GM12878 (cell line): ENCODE results near the gene GARIN5B.

Source experiments
- ATF2 ChIP-seq: IDR thresholded peaks from 2 replicates; pipeline ENCODE4 v1.6.1; 2012; ENCODE audit warnings: low read length, inconsistent platforms
- BCL3 ChIP-seq: IDR thresholded peaks from 2 replicates; pipeline ENCODE4 v1.6.1; 2011; ENCODE audit warnings: borderline replicate concordance, low read depth, mild to moderate bottlenecking, moderate library complexity, low read length; ENCODE audit not compliant: insufficient read depth, poor library complexity, severe bottlenecking
- CHD2 ChIP-seq: IDR thresholded peaks from 2 replicates; pipeline ENCODE4 v1.6.1; 2011; ENCODE audit warnings: low read depth, low read length, improper control_type of control experiment, borderline replicate concordance
- CTCF ChIP-seq, 3 experiments: IDR thresholded peaks in 2 of 3; conservative IDR thresholded peaks in 1 of 3; 2 replicates each; pipeline ENCODE4 v1.5.1; 2011; ENCODE audit warnings: low read depth in 3 of 3, low read length in 3 of 3, mild to moderate bottlenecking in 3 of 3, control low read depth in 2 of 3, moderate library complexity in 2 of 3, inconsistent platforms in 1 of 3, mixed read lengths in 1 of 3; ENCODE audit not compliant: control insufficient read depth in 2 of 3, insufficient read depth in 1 of 3; ENCODE audit errors: extremely low read depth in 1 of 3
- MYC ChIP-seq: IDR thresholded peaks from 2 replicates; pipeline ENCODE4 v1.6.1; 2011; ENCODE audit warnings: mild to moderate bottlenecking, low read length, moderate library complexity, inconsistent platforms; ENCODE audit not compliant: insufficient read depth, insufficient replicate concordance, insufficient read length, severe bottlenecking
- NFIC ChIP-seq: IDR thresholded peaks from 2 replicates; pipeline ENCODE4 v1.6.1; 2012; ENCODE audit warnings: low read depth, mild to moderate bottlenecking, inconsistent platforms, low read length, moderate library complexity
- NFYB ChIP-seq: IDR thresholded peaks from 2 replicates; pipeline ENCODE4 v1.6.1; 2011; ENCODE audit warnings: low read depth, mild to moderate bottlenecking, low read length, improper control_type of control experiment, moderate library complexity; ENCODE audit not compliant: insufficient read depth
- POLR2AphosphoS5 ChIP-seq: IDR thresholded peaks from 2 replicates; pipeline ENCODE4 v1.6.1; 2011; ENCODE audit warnings: mild to moderate bottlenecking, low read length, inconsistent platforms
- RAD21 ChIP-seq: IDR thresholded peaks from 2 replicates; pipeline ENCODE4 v1.6.1; 2011; ENCODE audit warnings: mild to moderate bottlenecking, low read depth, low read length, moderate library complexity; ENCODE audit not compliant: insufficient read depth

- no peak for TF ChIP-seq CTCF (IDR thresholded peaks at IDR 0.05 in 2 of 3, conservative IDR thresholded peaks at IDR 0.05 in 1 of 3; ENCODE audit: control insufficient read depth in 2 of 3, extremely low read depth in 1 of 3, insufficient read depth in 1 of 3, low read depth in 3 of 3, low read length in 3 of 3)
- no peak for TF ChIP-seq POLR2AphosphoS5
- no peak for TF ChIP-seq RAD21
- TF ChIP-seq NFIC = no peak
- no peak for TF ChIP-seq ATF2
- no peak for TF ChIP-seq MYC
- no peak for TF ChIP-seq BCL3
- TF ChIP-seq CHD2 = no peak
- TF ChIP-seq NFYB = no peak
Observed at GRCh38 chr19:55344444-55344843, 18.6 kb downstream of the GARIN5B start.
